Measurements from ENCODE around the gene FUT2. TPM values are rescaled to one million over a fixed set of nuclear protein-coding genes. Genes with fewer than 3 reads are reported as not detected.

FUT2 gene
- total RNA-seq, 1 experiment from 2014 or later, result 12.5 TPM

DNA sequence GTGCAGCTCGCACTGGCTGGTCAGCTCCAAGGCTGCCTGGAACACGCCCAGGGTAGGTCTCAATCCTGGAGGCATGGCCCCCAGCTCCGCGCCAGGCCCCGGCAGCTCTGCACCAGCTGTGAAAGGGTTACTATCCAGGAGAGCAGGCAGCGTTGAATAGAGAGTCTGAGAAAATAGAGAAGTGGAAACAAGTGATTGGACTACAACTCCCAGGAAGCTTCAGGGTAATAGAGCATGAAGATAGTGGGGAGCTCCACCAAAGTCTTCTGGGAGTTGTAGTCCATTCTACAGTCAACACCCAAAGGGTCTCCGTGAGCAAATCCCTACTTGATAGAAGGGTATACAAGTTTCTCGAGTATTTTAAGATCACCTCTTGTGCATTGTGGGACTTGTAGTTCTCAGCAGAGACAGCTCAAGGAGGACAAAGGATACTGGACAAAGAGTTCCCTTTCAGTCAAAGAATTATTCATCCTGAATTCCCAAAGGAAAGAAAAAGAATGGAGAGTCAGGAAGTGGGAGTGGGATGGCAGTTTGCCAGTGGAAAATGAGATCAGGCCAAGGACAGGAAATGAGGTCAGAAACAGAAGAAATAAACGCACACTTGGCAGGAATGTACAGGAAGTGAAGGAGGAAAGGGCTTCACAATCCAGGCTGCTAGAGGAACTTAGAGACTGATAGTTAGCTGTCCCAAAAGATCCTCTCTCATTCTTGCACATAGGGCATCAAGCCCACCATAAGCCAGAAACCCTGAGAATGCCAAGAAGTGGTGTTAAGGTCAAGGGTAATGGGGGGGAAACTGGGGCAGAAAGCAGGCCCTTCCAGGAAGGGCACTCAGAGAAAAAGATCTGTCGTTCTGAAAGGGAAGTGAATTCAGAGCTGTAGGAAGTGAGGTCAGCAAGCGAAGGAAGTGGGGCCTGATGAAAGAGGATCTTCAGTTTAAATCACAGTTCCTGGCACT, 29.3 kb downstream of the FUT2 start (continued):
- TF ChIP-seq YY1 (IDR thresholded peaks at IDR 0.05; ENCODE audit: extremely low read depth, insufficient replicate concordance, low read depth, low read length) (no peak), POLR2A (IDR thresholded peaks at IDR 0.05; ENCODE audit: borderline replicate concordance, extremely low read depth, insufficient read depth, insufficient read length) (peak; percentile 0), ZFX (IDR thresholded peaks at IDR 0.05) (no peak)

DNA sequence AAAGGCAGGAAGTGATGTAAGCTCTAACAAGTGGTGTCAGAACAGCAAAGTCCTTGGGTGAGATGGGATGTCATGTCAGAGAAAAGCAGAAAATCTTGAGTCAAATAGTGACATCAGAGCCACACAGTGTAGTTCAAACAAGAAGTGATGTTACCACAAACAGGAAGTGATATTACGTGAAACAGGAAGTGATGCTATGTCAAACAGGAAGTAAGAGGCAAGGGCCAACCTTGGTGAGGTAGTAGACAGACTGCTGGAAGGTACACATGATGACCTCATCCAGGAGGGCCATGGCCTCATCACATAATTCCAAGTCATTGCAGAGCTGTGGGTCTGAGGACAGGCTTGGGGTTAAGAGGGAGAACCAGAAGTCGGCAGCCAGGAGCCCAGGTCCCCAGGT, 30.8 kb downstream of the FUT2 start:
- no peak overlapping the region for H2AFZ ChIP-seq (ENCODE audit: low read depth, low read length, poor library complexity, severe bottlenecking)
- H3K27ac ChIP-seq (ENCODE audit: low read depth, low read length), result 0 out of 2 replicates have a peak overlapping the region, but pooled peaks have one; percentile 11
- H3K9me3 ChIP-seq (ENCODE audit: control insufficient read depth in 1 of 2, insufficient read depth in 1 of 2, low read depth in 1 of 2, low read length in 2 of 2), result no peaks in the 10 kb centered on the region
- TF ChIP-seq, protein P1, sequence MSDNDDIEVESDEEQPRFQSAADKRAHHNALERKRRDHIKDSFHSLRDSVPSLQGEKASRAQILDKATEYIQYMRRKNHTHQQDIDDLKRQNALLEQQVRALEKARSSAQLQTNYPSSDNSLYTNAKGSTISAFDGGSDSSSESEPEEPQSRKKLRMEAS (IDR thresholded peaks at IDR 0.05), result no peak
- TF ChIP-seq ELF1 (IDR thresholded peaks at IDR 0.05; ENCODE audit: borderline replicate concordance, low read depth) (0 out of 2 replicates have a peak, but pooled peaks have one; percentile 40), YY1 (IDR thresholded peaks at IDR 0.05; ENCODE audit: extremely low read depth, insufficient replicate concordance, low read depth, low read length) (no peak), SRF (IDR thresholded peaks at IDR 0.05; ENCODE audit: low read depth) (no peak), POLR2AphosphoS5 (IDR thresholded peaks at IDR 0.05; ENCODE audit: low read depth, low read length) (no peak), FOSL1 (IDR thresholded peaks at IDR 0.05; ENCODE audit: low read depth) (no peak)
- intact Hi-C loops (cut with micrococcal nuclease), result no loop called here
- ChIA-PET RAD21 (ENCODE audit: low non-redundant PET in 1 of 2, low total read pairs in 2 of 2, uncharacterized antibody in 2 of 2, unreplicated experiment in 2 of 2) (no interaction called here), POLR2A (no interaction called here), CTCF (no interaction called here)
- DNase-seq (ENCODE audit: low read depth, low spot score) (no peak), ATAC-seq (peak; percentile 39; the same call in 1 of the 2 replicates)
- H3K36me3 ChIP-seq (ENCODE audit: control insufficient read depth in 1 of 2, insufficient read depth in 2 of 2, low read length in 2 of 2), result no peaks in the 10 kb centered on the region
- H4K20me1 ChIP-seq (ENCODE audit: insufficient read depth), result no peaks in the 10 kb centered on the region
- no TSS peak for BruUV-seq (replicated peaks)
- no peak overlapping the region for H3K9ac ChIP-seq (ENCODE audit: low read length)
- no peaks in the 10 kb centered on the region for H3K9me2 ChIP-seq (ENCODE audit: insufficient read depth)
- H3K79me2 ChIP-seq (ENCODE audit: insufficient read depth, low read length), result no peaks in the 10 kb centered on the region
- no peak overlapping the region for H3K4me3 ChIP-seq (replicated peaks in 1 of 2; ENCODE audit: low read depth in 1 of 2, low read length in 2 of 2)
- H3K4me2 ChIP-seq (ENCODE audit: low read length), result peak overlapping the region; percentile 15; the same call in 1 of the 2 replicates
- peaks cover 6 to 23% of the 10 kb centered on the region in 2 experiments for H3K4me1 ChIP-seq (ENCODE audit: control insufficient read depth in 1 of 2, insufficient read depth in 2 of 2, low read length in 2 of 2)
- H3K27me3 ChIP-seq (ENCODE audit: insufficient read depth, low read length), result no peaks in the 10 kb centered on the region

All from HCT116 (cell line).